Kidney epithelial cell (primary cell): ENCODE results near the gene LENG8. TPM values are rescaled to one million over a fixed set of nuclear protein-coding genes. Genes with fewer than 3 reads are reported as not detected.

Experiments
- DNase-seq: peaks from one replicate; pipeline ENCODE4 v3.0.0-alpha.2; 2010; ENCODE audit warnings: low read depth
- H3K27me3 ChIP-seq: 2 replicates; pipeline ENCODE4 v1.6.0; 2011; ENCODE audit warnings: low read length; ENCODE audit not compliant: control insufficient read depth, insufficient read depth
- H3K36me3 ChIP-seq: 2 replicates; pipeline ENCODE4 v1.5.1; 2011; ENCODE audit warnings: low read length; ENCODE audit not compliant: control insufficient read depth, insufficient read depth
- H3K4me3 ChIP-seq: 2 replicates; pipeline ENCODE4 v1.5.1; 2011; ENCODE audit warnings: low read depth, mild to moderate bottlenecking, control low read depth, low read length
- CTCF ChIP-seq: IDR thresholded peaks from 2 replicates; pipeline ENCODE4 v1.5.1; 2011; ENCODE audit warnings: mild to moderate bottlenecking, moderate library complexity, low read length, control low read depth, inconsistent platforms; ENCODE audit not compliant: insufficient read depth, poor library complexity, severe bottlenecking
- total RNA-seq: library from RNA; depleted of rRNA; stranded (reverse); fragments of >200 nt; gene quantifications from 2 replicates; pipeline ENCODE4 v1.2.3, GENCODE V29; 2015

Gene LENG8
- total RNA-seq, 1 donor from 2014 or later, result 61.3 TPM

GRCh38 chr19:54434873-54435214 lies 14.2 kb upstream of the LENG8 start:
- Histone ChIP-seq H3K27me3 (peaks cover 15% of the 10 kb centered on the region), H3K4me3 (no peak overlapping the region), H3K36me3 (no peaks in the 10 kb centered on the region)
- no peak for DNase-seq
- no peak for TF ChIP-seq CTCF

- Histone ChIP-seq H3K36me3 (no peaks in the 10 kb centered on the region), H3K4me3 (no peak overlapping the region), H3K27me3 (peaks cover 9% of the 10 kb centered on the region)
- TF ChIP-seq CTCF, result no peak
- no peak for DNase-seq
These were observed 13.4 kb upstream of the LENG8 start for GRCh38 chr19:54435551-54436016.

GRCh38 chr19:54436031-54436523 lies 12.9 kb upstream of the LENG8 start:
- Histone ChIP-seq H3K4me3 (no peak overlapping the region), H3K27me3 (peaks cover 4% of the 10 kb centered on the region), H3K36me3 (no peaks in the 10 kb centered on the region)
- DNase-seq, result no peak
- no peak for TF ChIP-seq CTCF

- TF ChIP-seq CTCF, result no peak
- no peak for DNase-seq
- H3K36me3 ChIP-seq, result no peaks in the 10 kb centered on the region
- no peak overlapping the region for H3K4me3 ChIP-seq
- H3K27me3 ChIP-seq, result peaks cover 4% of the 10 kb centered on the region
These were observed 12.3 kb upstream of the LENG8 start for GRCh38 chr19:54436628-54437252.

- no peak for DNase-seq
- no peak overlapping the region for H3K4me3 ChIP-seq
- peak; percentile 63 for TF ChIP-seq CTCF
These were observed 9.7 kb upstream of the LENG8 start for GRCh38 chr19:54439174-54439851.

More at GRCh38 chr19:54439174-54439851, 9.7 kb upstream of the LENG8 start:
- Histone ChIP-seq H3K36me3 (no peaks in the 10 kb centered on the region), H3K27me3 (no peaks in the 10 kb centered on the region)
